A673 (cell line): ENCODE measurements around the gene TIGD3. TPM values are rescaled to one million over a fixed set of nuclear protein-coding genes. Genes with fewer than 3 reads are reported as not detected.

ENCODE experiments used
- BruUV-seq: library from RNA; stranded (reverse); fragments of 400-500 nt; replicated peaks from 2 replicates; lab custom pipeline; 2021; lab: Mats Ljungman, UMichigan
- CTCF ChIA-PET: fragments of 300-600 bp; sonication (Branson Sonifier 250); formaldehyde crosslinking; loops from one replicate; lab custom pipeline; 2022; ENCODE audit warnings: antibody characterized with exemption; lab: Charles Lee
- POLR2A ChIA-PET: fragments of 300-600 bp; sonication (Branson Sonifier 250); formaldehyde crosslinking; loops from one replicate; lab custom pipeline; 2022; ENCODE audit warnings: antibody characterized with exemption; ENCODE audit not compliant: low non-redundant PET; lab: Charles Lee
- DNase-seq: peaks from one replicate; pipeline ENCODE4 v3.0.0-alpha.2; 2015; ENCODE audit warnings: low spot score
- H3K27ac ChIP-seq: fragments of 200-600 bp; sonication (generic); 2 replicates; pipeline ENCODE4 v1.5.1; 2016; ENCODE audit warnings: mixed run types, low read depth, mild to moderate bottlenecking, mixed read lengths, antibody characterized with exemption, low read length; ENCODE audit not compliant: poor library complexity, severe bottlenecking
- H3K27me3 ChIP-seq: fragments of 200-600 bp; sonication (generic); replicated peaks from 2 replicates; pipeline ENCODE4 v1.6.1; 2017; ENCODE audit warnings: mixed run types, low read depth, mild to moderate bottlenecking, mixed read lengths, antibody characterized with exemption, low read length; ENCODE audit not compliant: insufficient read depth, poor library complexity
- H3K36me3 ChIP-seq: fragments of 200-600 bp; sonication (generic); 2 replicates; pipeline ENCODE4 v1.6.1; 2016; ENCODE audit warnings: mixed run types, mild to moderate bottlenecking, mixed read lengths, antibody characterized with exemption, low read length; ENCODE audit not compliant: insufficient read depth, poor library complexity, severe bottlenecking
- H3K4me1 ChIP-seq: fragments of 200-600 bp; sonication (generic); 2 replicates; pipeline ENCODE4 v1.6.1; 2017; ENCODE audit warnings: mixed run types, mild to moderate bottlenecking, mixed read lengths, antibody characterized with exemption, low read length; ENCODE audit not compliant: insufficient read depth, poor library complexity, severe bottlenecking
- H3K4me3 ChIP-seq: fragments of 200-600 bp; sonication (generic); 2 replicates; pipeline ENCODE4 v1.5.1; 2016; ENCODE audit warnings: low read depth, mixed run types, mild to moderate bottlenecking, mixed read lengths, low read length; ENCODE audit not compliant: poor library complexity, severe bottlenecking
- H3K9me3 ChIP-seq: fragments of 200-600 bp; sonication (generic); 2 replicates; pipeline ENCODE4 v1.6.1; 2016; ENCODE audit warnings: mixed run types, low read depth, mild to moderate bottlenecking, mixed read lengths, antibody characterized with exemption, low read length; ENCODE audit not compliant: poor library complexity, severe bottlenecking
- EZH2 ChIP-seq: fragments of 200-600 bp; sonication (generic); IDR thresholded peaks from 2 replicates; pipeline ENCODE4 v1.6.1; 2017; ENCODE audit warnings: borderline replicate concordance, low read depth, mild to moderate bottlenecking, mixed read lengths, antibody characterized with exemption, low read length; ENCODE audit not compliant: poor library complexity, severe bottlenecking
- intact Hi-C: fragments of 100-400 bp; cut with micrococcal nuclease; formaldehyde crosslinking; loops from one replicate; pipeline ENCODE4 v1.10.0; 2022; ENCODE audit not compliant: unreplicated experiment
- total RNA-seq: library from RNA; stranded (reverse); gene quantifications from 2 replicates; pipeline ENCODE4 v1.2.3, GENCODE V29; 2021
- TF ChIP-seq, protein P1 (sequence below): fragments of 300-800, 200-600 bp; sonication (generic); conservative IDR thresholded peaks from 2 replicates; pipeline ENCODE4 v1.5.1; 2017; ENCODE audit warnings: low read depth, mild to moderate bottlenecking, antibody characterized with exemption, low read length, moderate library complexity, mixed read lengths

TIGD3 gene
- total RNA-seq, 1 experiment from 2014 or later: 2.3 TPM

DNA sequence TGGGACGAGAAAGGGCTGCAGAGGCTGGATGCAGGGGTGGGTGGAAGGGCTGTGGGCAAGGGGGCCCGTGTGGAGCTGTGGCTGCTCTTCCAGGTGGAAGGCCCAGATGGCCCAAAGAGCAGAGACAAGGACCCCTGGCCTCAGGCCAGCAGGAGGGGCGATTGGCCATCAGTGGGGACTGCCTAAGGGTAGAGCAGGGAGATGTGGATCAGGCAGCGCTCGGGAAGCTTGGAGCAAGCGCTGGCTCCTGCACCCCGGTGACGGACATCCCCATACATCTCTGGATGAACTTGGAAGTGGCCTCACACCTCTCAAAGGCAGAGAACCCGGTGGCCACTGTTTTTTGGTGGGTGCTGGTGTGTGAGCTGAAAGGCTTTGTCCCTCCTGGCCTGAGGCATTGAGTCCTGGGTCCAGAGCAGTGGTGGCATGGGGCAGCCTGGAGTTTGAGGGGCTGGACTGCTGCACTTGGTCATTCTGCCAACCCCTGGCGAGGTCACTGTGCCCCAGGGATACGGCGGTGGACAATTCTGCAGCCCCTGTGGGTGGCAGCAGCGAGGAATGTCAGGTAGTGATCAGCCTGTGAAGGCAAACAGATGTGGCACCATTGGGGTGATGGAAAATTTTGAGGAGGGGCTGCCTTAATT, 37.8 kb downstream of the TIGD3 start:
- no peak for TF ChIP-seq EZH2
- TF ChIP-seq, protein P1, sequence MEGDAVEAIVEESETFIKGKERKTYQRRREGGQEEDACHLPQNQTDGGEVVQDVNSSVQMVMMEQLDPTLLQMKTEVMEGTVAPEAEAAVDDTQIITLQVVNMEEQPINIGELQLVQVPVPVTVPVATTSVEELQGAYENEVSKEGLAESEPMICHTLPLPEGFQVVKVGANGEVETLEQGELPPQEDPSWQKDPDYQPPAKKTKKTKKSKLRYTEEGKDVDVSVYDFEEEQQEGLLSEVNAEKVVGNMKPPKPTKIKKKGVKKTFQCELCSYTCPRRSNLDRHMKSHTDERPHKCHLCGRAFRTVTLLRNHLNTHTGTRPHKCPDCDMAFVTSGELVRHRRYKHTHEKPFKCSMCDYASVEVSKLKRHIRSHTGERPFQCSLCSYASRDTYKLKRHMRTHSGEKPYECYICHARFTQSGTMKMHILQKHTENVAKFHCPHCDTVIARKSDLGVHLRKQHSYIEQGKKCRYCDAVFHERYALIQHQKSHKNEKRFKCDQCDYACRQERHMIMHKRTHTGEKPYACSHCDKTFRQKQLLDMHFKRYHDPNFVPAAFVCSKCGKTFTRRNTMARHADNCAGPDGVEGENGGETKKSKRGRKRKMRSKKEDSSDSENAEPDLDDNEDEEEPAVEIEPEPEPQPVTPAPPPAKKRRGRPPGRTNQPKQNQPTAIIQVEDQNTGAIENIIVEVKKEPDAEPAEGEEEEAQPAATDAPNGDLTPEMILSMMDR: no peak
- intact Hi-C loops: no loop called here
- H3K36me3 ChIP-seq: peaks cover 27% of the 10 kb centered on the region
- H3K4me3 ChIP-seq: no peak overlapping the region
- H3K4me1 ChIP-seq: peaks cover 36% of the 10 kb centered on the region
- peak overlapping the region; percentile 89 for H3K27ac ChIP-seq
- ChIA-PET POLR2A (no interaction called here), CTCF (interaction anchor here (1.2 kb wide), 1 partner anchor 24 kb away, joined by 3 read pairs; no protein-coding TSS in a partner anchor)
- no TSS peak for BruUV-seq
- H3K27me3 ChIP-seq: no peaks in the 10 kb centered on the region
- no peaks in the 10 kb centered on the region for H3K9me3 ChIP-seq
- DNase-seq: no peak

GRCh38 chr11:65392899-65393298, 38.3 kb downstream of the TIGD3 start:
- intact Hi-C loops: no loop called here
- no peaks in the 10 kb centered on the region for H3K27me3 ChIP-seq
- no peak for TF ChIP-seq EZH2
- TF ChIP-seq, protein P1: no peak
- peaks cover 34% of the 10 kb centered on the region for H3K4me1 ChIP-seq
- no peaks in the 10 kb centered on the region for H3K9me3 ChIP-seq
- BruUV-seq: no TSS peak
- no peak overlapping the region for H3K4me3 ChIP-seq
- ChIA-PET POLR2A (no interaction called here), CTCF (no interaction called here)
- H3K36me3 ChIP-seq: peaks cover 29% of the 10 kb centered on the region
- no peak for DNase-seq
- H3K27ac ChIP-seq: no peak overlapping the region

DNA sequence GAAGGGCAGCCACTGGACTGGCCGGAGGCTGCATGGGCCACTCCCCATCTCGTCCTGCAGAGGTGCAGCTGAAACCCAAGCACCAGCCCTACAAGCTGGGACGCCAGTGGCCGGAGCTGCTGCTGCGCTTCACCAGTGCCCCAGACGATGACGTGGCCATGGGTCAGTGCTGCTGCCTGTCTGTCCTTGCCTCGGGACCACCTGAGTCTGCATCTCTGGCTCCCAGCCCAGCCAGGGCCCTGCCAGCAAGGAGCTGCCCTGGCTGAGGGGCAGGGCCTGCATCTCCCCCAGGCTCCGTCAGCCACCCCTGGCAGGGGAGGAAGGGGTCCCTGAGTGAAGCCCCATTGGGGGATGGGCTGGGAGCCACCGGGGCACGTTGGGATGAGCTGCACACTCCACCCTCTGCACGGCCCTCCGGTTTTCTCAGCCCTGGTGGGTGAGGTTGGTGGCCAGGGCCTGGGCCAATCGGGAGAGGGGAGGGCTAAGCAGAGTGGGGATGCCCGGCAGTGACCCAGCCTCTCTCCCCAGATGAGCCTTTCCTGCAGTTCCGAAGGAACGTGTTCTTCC, 39.0 kb downstream of the TIGD3 start:
- H3K27me3 ChIP-seq: no peaks in the 10 kb centered on the region
- no TSS peak for BruUV-seq
- no peak for TF ChIP-seq EZH2
- TF ChIP-seq, protein P1: no peak
- H3K27ac ChIP-seq: peak overlapping the region; percentile 5
- ChIA-PET POLR2A (no interaction called here), CTCF (no interaction called here)
- H3K9me3 ChIP-seq: no peaks in the 10 kb centered on the region
- no peak overlapping the region for H3K4me3 ChIP-seq
- no peak for DNase-seq
- H3K4me1 ChIP-seq: peaks cover 27% of the 10 kb centered on the region
- H3K36me3 ChIP-seq: peaks cover 34% of the 10 kb centered on the region
- intact Hi-C loops: no loop called here
